NCI-H2029 treated with DMSO at 0.1 percent for 48 hours (cell line): ENCODE results near the gene TSHZ1.

ENCODE experiments used
- DNase-seq: peaks from one replicate; lab custom pipeline; 2025; lab: John Stamatoyannopoulos, UW

The TSHZ1 gene

DNA sequence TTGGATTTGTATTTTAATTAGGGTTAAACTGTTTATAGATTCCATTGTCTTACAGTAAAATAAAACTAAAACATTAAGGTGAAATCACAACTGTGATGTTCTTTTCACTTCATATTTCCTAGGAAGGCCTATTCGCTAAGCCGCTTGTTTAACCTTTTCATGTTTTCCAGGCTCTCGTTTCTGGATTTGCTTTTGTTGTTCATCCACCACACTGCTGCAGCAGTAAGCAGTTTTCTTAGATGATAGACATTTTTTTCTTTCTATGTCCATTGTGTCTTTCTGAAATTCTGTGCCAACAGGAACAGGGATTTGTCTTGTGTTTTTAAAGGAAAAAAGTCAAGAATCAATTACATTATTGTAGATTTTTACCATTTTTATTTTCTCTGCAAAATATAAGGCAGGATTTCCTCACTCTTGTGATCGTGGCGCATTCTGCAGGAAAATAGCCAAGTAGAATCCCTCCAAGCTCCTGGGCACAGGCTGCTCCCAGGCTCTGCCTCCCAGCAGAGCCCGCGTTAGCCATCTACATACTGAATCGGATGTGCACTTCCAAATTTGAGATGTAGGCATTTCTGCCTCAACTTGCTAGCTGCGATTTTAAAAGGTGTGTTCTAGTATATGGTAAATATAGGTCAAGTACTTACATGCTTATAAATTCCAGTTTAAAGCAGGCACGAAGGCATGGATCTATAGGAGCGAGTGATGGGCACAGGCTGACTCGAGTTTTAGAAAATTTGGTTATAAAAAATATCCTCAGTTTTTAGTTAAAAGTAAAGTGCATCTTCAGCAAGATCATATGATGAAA lies 10.2 kb downstream of the TSHZ1 start:
- no peak for DNase-seq

GRCh38 chr18:75221397-75221796 lies 10.8 kb downstream of the TSHZ1 start:
- DNase-seq = no peak

DNA sequence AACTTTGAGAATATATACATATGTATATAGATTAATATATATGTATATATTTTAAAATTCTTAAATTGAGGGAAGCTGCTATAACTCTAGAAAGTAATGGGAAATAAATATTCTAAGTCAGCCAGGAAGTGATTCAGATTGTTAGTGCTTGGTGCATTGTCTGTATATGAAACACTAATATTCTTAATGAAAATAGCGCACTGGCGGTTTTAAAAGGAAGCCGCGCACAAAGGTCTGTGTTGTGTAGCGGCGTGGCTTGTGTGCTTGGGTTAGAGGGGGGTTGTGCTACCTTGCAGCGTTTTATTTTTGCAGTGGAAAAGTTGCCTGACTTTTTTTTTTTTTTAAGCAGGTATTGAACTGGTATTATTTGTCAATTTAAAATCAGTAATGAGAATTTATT lies 11.3 kb downstream of the TSHZ1 start:
- no peak for DNase-seq

DNA sequence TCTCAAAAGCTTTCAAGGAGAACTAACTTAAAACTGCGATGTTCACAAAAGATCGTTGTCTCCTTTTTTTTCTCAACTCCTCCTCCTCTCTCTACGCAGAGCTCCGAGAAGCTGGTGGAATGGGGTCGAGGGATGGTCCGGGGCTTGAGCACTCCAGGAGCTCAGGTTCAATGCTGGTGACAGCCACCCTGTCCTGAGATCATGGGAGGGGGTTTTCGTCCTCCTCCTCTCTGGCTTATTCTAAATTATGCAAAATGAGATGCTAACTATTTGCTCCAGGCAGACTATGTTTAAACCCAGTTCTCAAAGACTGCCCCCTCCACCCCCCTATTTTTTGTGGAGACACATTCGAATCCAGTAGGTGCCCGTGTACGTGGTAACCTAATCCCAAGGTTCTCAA lies 11.8 kb downstream of the TSHZ1 start:
- DNase-seq = no peak

DNA sequence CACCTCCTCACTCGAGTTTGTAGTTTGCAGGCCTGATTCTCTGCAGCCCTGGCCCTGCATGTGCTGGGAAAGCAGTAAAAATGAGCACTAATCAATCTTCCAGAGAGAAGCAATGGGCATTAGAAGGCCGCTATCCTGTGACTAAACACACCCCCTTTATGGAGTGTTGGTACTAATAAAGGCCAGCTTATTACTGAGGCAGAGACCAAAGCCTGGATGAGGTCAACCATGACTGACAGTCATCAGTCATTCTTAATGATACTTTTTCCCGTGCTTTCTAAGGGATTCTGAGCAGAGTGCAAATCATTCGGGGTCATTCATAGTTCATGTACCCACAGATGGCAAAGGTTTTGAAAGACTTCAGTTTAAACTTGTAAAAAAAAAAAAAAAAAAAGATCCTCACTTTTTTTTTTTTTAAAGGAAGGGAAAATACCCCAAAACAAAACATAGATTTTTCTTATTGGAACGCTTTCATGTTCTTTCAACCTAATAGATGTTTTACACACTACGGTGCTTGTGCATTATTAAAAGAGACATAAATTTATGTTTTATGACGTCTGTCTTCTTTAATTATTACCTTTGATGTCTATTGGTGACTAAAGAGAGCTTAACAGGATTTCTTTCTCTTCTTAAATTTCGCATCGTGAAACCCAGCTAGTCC lies 13.2 kb downstream of the TSHZ1 start:
- no peak for DNase-seq

GRCh38 chr18:75226286-75226955 lies 15.8 kb downstream of the TSHZ1 start:
- no peak for DNase-seq

DNA sequence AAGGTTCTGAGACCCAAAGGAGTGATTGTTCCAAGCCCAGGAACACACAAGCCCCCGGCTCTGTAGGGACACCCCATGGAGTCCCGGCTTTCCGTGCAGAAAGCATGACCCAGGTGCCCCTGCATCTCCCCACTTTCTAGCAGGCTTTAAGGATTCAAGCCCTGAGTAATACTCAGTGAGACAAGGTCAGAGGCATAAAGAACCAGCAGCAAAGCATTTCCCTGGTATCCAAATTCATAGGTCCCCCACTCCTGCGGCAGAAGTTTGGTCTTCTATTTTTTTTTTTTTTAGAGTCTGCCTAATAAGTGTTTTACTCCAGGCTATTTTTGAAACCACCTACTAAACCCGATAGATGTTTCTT lies 16.3 kb downstream of the TSHZ1 start:
- DNase-seq = no peak

DNA sequence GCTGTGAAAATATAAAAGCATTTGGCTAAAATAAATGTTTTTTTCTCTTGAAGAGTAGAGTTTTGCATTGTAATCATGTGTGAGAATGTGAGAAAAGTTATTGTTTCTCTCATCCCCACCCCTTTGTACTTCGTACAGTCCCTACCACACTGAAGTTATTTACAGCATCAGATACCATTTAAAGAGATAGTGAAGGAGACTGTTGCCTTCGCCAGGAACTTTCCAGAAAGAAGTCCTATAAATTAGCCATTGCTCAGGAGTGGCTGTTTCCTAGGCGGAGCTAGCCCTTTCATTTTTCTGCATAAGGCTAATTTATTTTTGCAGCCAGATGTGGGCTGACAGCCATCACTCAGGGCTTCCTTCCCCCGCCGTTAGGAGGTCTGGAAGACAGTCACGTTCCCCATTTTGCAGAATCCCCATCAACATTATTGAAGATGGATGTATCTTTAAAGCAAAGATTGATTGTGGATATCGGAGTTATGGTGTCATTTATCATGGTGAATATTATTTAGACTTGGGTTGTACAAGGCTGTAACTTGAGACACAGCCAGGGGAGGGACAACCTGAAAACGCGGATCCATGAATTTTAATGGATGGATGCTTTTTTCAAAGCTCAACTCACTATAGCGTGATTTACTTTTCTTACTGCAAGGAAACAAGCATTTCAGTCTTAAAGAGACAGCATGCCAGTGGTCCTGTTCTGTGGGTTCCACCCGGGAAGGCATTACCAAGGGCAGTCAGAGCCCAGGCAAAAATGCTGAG lies 17.1 kb downstream of the TSHZ1 start:
- no peak for DNase-seq

GRCh38 chr18:75228967-75229366 lies 18.4 kb downstream of the TSHZ1 start:
- no peak for DNase-seq

GRCh38 chr18:75229437-75229836 lies 18.8 kb downstream of the TSHZ1 start:
- DNase-seq = no peak

DNA sequence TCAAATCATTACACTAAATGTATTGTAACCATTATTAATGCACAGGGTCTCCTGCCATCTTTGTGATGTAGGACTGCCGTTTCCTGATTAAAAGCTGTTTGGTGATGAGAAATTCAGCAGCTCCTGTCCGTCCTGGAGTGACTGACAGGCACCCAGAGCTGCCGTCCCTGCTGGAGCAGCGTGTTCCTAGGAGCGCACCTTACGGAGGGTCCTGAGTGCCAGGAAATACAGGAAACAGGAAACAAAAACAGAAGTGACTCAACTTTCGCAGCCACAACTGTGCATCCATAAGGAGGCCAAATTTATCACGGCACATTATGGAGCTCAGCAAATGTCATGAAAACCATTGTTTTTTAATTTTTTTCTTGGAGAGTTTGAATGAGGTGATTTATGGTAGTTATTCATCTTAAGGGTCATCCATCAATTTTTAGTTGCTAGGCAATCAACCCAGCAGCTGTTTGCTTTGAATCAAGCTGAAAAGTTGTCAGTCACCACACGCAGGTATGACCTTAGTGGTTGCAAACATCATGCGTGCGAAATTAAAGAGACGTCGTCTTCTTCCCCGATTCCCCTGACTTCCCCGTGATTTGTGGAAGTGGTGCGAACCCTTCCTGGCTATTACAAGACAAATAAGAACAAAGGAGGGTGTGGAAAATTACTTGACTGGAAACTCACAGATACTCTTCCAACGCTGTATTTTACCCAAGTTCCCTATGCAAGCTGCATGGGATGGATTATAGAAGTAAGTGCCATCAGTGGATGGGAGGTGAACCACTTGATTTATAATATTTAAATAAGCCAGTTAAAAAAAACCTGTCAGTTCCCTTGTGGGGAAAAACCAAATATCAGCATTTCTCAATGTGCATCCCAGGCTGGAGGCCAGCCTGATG lies 19.8 kb downstream of the TSHZ1 start:
- DNase-seq = no peak

- no peak for DNase-seq
These were observed 20.4 kb downstream of the TSHZ1 start for GRCh38 chr18:75231053-75231406.

GRCh38 chr18:75234901-75235300 lies 24.3 kb downstream of the TSHZ1 start:
- no peak for DNase-seq

DNA sequence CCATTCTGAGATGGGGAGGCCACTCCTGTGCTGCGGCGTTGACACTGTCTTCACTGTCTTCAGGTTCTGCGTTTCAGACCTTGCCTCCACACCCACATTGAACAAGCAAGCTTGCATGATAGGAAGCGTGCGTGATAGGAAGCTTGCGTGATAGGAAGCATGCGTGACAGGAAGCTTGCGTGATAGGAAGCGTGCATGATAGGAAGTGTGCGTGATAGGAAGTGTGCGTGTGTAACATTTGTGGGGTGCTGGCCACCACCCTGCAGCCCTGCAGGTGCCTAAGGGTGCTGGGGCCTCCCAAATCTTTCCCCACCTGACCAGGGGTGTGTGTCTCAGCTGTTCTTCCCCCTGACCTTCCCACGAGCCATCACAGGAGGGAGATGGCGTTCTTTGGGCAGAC lies 25.3 kb downstream of the TSHZ1 start:
- no peak for DNase-seq

GRCh38 chr18:75238100-75238499 lies 27.5 kb downstream of the TSHZ1 start:
- DNase-seq = no peak

- no peak for DNase-seq
These were observed 28.2 kb downstream of the TSHZ1 start for GRCh38 chr18:75238786-75239185.

DNA sequence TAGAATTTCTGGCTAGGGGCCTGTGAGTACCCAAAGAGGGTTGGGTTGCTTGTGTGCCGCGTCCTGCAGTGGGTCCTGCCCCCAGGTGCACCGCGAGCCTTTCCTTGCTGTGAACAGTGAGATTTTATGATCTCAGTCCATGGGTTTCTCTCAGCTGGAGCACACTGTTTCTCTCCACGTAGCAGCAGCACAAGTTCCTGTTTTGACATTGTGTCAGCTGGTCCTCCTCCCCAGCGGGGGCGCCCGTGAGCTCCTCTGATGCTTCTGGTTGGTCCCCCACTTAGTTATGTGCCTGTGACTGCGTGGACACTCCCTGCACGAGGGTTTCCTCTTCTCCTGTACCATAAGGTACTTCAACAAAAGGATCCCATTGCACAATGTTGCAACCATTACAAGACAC lies 29.8 kb downstream of the TSHZ1 start:
- no peak for DNase-seq

- no peak for DNase-seq
These were observed 31.1 kb downstream of the TSHZ1 start for GRCh38 chr18:75241705-75242104.

DNA sequence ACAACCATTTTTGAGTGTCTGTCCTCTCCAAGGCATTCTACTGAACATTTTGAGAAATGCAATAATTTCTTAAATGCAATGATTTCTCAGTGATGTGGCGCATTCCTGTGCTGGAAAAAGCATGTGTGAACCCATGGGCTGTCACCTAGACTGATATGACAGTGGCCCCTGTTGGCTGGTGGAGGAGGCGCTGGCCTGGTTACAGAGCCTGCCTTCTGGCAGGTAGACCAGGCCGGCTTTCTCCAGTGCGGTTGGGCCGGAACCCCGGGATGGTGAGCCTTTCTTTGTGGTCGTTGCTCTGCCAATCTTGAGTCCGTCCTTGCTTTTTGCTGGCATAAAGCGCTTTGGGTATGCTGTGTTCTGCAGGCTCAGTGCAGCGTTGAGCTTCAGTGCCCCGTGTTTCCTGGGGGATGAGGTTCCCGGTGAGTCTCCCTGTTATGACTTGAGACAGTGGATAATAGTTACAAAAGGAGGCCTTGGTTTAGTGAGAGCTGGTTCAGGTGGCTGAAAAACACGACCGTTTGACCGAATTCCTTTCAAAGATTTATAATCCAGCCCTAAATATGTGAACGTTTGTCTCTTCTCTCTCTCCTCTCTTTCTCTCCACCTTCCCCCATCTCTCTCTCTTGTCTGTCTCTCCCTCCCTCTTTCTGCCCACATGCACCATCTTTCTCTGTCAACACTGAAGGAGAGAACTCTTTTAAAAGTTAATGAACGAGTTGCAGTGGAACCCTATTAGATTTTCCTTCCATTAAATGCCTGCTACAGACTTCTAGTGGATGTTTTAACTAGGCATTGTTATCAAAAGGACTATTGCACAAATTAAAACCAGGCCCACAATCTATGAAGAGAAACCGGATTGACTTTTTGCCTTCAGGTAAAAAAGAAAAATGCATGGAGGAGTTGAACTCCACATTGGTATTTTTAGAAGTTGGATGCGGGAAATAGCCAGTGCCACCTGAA lies 34.0 kb downstream of the TSHZ1 start:
- DNase-seq = no peak
